Stimulated activated naive CD4-positive, alpha-beta T cell (primary cell): ENCODE measurements around the gene FH.

Source experiments
- DNase-seq, 6 experiments: peaks; one replicate each; lab custom pipeline; 2025; lab: John Stamatoyannopoulos, UW

Gene FH

DNA sequence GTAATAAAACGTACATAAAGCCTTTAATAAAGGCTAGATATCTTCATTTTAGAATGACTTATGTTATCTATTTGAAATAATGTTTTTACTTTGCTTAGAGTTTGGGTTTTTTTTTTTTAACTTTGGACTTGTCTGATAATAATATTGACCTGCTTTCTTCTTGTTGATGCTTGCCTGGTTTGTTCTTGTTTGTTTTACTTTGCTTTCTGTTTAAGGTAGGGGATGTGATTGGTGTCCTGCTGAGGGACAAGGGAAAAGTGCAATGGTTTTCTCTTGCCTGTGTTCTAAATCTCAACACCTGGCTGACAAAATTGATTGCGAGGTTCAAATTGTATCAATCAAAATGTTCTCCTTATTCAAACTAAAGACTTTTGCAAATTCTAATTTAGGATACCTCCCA, 2.2 kb upstream of the FH start:
- no peak for DNase-seq

DNA sequence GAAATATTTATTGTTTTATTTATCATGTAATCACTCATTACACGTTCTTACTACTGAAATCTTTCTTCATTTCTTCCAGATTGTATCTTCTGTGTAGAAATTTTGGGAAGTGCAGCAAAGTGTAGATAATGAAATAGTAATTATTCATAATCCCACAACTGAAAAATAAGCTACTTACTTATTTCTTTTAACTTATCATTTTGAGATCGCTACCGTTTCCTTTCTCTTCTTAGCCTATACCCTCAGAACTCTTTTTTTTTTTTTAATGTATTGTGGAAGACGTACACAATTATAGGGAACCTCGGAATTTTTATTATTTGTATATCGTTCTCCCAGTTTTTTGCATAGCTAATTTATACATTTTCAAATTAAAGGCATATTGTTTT, 518 bp upstream of the FH start:
- no peak for DNase-seq

DNA sequence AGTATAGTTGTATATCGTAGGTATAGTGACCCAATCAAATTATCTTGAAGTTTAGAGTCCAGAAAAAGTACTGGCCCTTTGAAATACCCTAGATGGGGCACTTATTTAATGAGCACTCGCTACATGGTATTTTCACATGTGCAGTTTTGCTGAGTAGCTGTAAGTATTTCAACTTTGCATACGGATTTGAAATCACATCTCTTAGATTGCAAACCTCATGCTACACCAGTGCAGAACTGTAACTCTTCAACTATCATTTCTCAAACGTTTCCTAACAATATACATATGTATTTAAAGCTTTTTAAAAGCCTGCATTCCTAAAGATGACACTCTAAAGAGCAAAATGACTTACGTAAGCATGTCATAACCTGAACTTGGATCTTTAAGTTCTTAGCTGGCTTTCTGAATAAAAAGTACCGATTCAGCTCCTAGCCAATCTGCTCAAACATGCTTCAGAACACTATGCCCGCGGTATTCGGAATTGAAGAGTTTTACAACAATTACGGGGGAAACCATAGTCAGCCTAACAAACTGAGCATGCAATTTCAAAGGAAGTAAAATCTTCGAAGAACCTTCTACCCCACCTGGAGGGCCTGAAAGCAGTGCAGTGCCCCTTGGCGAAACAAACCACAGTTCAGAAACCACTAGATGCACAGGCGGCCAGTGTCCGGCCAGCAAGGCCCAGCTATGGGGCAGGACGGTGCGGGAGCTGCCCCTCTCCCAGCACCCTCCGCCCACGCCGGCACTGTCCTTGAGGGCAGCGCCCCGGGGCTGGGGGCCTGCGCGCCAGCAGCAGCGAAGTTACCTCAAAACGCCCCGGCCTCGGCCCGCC, 863 bp downstream of the FH start:
- peak in 3 of 6 experiments; percentile 45 to 61 (median 55) for DNase-seq

DNA sequence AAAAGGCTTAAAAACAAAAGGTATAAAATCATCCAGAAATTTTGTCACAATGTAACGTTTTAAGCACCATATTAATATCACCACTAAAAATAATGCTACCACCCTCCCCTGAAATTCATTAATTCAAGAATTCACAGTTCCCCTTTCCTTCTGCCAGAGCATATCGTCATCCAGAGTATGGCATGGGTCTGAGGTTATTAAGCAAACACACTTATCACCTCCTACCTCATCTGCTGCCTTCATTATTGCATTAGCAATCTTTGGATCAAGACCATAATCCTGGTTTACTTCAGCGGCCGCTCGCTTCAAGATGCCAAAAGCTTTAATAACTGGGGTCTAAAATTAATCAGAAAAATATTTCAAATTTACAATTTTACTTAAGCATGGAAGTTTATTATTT, 6.2 kb downstream of the FH start:
- DNase-seq, result no peak

DNA sequence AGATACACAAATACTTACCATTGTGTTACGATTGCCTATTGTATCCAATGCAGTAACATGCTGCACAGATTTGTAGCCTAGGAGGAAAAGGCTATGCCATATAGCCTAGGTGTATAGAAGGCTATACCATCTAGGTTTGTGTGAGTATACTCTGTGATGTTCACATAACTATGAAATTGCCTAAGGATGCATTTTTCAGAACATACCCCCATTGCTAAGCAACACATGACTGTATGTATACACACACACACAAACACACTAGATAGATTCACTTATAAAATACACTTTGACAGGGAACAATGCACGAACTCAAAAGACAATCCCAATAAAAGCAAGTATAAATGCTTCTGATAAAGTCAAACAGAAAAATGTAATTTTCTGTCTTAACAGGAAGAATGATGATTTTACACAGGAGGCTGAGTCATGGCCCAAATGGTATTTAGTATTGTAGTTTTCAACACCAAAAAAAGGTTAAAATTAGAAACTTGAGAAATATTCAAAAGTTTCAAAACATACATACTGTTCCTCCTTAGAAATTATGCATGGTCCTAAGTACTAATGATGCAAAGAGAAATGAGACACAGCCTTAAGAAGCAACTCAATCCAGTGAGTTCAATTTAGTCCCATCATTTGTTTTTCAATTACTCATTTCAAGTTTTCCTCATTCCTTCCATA, 12.2 kb downstream of the FH start:
- no peak for DNase-seq

DNA sequence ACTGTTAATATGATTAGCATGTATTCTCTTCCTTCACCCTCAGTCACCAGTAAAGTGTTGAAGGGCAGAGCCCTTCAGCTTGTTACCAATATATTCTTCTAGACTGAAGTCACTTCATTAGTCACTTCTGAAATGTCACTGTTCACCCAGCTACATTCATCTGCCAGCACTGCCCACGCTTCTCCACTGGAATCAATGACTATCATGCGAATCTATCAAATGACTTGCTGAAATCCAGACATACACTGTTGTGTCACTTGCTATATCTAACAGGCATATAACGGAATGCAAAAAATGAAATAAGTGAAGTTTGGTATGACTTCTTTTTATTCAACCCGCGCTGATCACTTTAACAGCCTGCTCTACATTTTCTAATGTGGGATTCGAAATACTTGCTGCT, 16.1 kb downstream of the FH start:
- DNase-seq, result no peak

DNA sequence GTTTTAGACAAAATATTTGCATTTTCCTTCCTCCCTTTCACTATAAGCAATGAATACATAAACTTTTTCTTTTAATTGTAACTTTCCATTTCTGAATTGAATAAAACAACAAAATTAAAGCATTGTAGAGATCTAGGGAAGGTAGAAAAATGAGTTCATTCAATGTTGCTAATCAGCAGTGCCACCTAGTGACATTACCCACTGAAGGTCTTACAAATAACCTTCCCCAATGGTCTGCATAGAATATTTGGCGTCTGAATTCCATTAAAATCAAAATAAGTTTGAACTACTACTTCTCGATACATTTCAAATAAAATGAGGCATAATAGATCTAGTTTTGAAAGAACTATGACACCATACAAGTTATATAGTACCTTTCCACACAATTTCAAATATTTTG, 19.6 kb downstream of the FH start:
- no peak for DNase-seq

DNA sequence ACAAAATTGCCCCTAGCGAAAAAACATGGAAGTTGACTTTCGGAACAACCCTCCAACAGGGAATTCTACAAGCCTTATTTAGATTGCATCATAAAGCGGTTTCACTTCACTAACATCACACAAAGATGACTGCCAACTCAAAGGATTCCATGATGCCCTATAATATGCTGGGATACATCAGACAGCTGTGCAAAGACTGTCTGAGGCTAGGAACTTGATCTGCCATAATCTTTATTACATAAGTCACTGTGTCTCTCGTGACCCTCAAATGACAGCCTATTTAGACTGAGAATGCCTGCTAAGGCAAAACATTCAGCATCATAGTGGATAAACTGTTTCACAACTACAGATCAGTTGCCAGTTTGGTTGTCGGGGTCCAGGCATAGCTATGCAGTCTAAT, 23.8 kb downstream of the FH start:
- no peak for DNase-seq

DNA sequence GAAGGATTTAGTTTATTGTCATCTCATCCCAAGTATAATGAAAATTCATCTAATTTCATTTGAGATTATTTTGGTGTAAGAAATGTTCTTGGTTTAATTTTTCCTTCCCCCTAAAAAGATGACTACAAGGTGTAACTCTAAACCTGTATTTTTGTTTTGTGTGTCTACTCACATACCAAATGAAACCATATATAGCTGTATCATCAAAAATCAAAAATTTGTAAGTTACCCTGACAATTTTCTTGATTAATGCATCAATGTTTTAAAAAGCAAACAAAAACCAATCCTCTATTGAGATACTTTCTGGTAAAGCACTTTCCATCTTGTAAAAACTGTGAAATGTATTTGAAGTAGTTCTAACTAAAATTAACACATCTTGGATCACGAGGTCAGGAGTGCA, 30.8 kb downstream of the FH start:
- no peak for DNase-seq

- DNase-seq, result no peak
Observed at GRCh38 chr1:241485554-241485992, 34.0 kb downstream of the FH start.

- DNase-seq, result no peak
Observed at GRCh38 chr1:241485145-241485544, 34.4 kb downstream of the FH start.

GRCh38 chr1:241482761-241483250, 36.7 kb downstream of the FH start:
- no peak for DNase-seq

DNA sequence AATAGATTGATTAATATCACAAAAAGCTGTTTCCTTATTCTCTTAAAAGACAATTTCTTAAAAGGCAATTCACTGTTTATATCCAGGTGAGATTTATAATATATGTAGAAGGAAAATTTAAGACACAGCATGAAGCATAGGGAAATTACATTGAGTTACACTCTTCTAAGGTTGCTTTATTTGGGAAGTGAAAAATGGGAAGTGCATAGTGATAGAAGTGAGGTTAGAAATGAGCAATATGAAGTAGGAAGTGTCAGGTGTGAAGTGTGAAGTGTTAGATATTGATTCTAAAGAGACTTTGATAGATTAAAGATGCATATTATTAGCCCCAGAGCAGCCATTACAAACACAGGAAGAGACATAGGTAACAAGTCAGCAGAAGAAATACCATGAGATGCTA, 40.3 kb downstream of the FH start:
- no peak for DNase-seq

- DNase-seq, result no peak
Observed at GRCh38 chr1:241475671-241476070, 43.9 kb downstream of the FH start.

DNA sequence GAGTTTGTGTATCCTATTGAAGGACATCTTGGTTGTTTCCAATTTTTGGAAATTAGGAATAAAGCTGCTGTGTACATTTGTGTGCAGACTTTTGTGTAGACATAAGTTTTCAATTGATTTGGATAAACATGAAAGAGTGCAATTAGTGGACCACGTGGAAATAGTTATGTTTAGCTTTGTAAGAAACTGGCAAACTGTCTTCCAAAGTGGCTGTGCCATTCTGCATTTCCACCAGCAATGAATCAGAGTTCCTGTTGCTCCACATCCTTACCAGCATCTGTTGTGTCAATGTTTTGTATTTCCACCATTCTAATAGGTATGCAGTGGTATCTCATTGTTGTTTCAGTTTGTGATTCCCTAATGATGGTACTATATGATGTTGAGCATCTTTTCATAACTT, 46.5 kb downstream of the FH start:
- DNase-seq, result no peak

DNA sequence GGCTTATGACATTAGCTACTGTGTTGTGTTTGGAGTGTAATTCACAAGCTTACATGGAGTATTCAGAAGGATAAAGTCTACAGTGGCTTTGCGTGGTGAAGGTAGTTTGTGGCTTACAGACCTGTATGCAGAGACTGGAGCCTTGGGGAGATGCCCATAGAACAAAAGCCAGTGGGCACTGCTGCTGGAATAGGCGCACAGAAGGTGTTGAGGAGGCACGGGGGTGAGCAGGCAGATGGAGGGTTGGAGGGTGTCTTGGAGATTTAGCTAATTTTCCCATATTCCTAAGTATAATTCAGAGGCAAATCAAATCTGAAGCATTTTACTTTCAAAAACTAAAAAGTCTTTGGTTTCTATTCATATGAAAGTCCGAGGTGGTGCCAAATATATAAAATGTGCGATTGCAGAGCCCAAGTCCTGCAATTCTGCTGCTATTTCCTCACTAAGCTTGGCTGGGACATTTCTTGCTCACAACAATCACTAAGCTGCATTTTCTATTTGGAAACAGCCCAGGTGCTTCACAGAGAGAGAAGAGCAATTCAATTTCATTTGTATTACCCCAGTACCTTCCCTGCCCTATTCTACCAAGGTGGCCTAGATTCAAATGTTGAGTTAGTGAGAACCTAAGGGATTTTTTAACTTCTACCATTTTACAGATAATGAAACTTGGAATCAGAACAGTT, 48.5 kb downstream of the FH start:
- no peak for DNase-seq

GRCh38 chr1:241470361-241470760, 49.2 kb downstream of the FH start:
- no peak for DNase-seq

DNA sequence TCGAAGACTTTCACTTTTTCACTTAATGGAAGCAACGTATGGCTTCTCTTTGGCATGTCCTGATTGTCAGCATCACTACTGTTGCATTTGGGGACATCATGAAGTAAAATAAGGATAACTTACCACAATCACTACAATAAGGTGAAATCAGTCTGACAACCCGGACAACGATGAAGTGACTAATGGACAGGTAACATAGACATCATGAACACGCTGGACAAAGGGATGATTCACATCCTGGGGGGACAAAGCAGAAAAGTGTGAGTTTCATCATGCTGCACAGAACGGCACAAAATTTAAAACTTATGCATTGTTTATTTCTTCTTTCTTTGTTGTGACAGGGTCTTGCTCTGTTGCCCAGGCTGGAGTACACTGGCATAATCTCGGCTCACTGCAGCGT, 53.9 kb downstream of the FH start:
- DNase-seq, result no peak

- no peak for DNase-seq
Observed at GRCh38 chr1:241464985-241465384, 54.6 kb downstream of the FH start.

GRCh38 chr1:241462391-241462790, 57.2 kb downstream of the FH start:
- DNase-seq, result no peak

DNA sequence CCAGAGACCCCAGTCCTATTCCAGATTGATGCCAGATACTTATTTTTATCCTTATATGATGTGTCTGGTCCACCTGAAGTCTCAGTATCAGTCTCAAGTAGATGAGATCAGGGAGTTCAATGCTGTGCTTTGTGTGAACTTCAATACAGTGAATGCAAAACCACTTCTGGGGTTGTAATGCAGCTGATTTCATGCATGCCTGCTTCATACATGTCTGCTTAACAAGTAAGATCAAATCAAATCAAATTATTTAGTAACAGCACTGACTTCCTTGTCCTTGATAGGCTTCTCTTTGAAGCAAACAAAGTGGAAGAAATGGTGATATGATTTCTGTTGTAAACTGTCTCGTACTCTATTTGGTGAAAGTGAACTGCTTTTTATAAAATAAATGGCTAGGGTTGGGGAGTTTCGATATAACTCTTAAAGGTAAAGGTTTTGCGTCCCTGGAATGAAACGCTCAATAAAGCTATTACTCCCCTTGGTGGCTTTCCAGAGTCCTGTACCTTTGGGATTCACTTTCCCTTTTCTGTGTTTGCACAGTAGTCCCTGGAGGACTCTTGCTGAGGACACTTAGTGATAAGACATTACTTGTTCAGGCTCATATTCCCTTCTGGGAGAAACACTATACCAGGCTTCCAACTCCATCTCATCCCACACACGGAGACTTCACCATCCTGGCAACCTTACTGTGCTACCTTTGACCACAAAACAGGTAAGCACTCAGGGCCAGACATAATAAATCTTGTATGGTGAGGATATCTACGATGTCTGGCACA, 59.3 kb downstream of the FH start:
- no peak for DNase-seq

- no peak for DNase-seq
Observed at GRCh38 chr1:241459186-241459802, 60.3 kb downstream of the FH start.
